Measurements from ENCODE around the gene SBF2. TPM values are rescaled to one million over a fixed set of nuclear protein-coding genes. Genes with fewer than 3 reads are reported as not detected.

Gene SBF2
- total RNA-seq, 4 donors from 2014 or later, result 67.5 to 92.9 (median 71.6) TPM

GRCh38 chr11:10302359-10302743, 8.3 kb upstream of the SBF2 start:
- TF ChIP-seq POLR2A (IDR thresholded peaks at IDR 0.05) (no peak), CTCF (IDR thresholded peaks at IDR 0.05) (no peak)
- peaks cover 37 to 44% of the 10 kb centered on the region in 2 donors for H3K4me1 ChIP-seq
- no peak for DNase-seq
- 13 to 27% methylated on average over 7 to 8 of the region's 10 CpGs for WGBS, 2 donors
- intact Hi-C loops (cut with DNase I), result no loop called here
- H3K36me3 ChIP-seq, result no peaks in the 10 kb centered on the region
- H3K27ac ChIP-seq, result peak overlapping the region; percentile 88 to 97 (median 88)
- H3K9me3 ChIP-seq, result no peaks in the 10 kb centered on the region
- H3K27me3 ChIP-seq, result no peaks in the 10 kb centered on the region
- peak overlapping the region; percentile 24 to 55 (median 38) for H3K4me3 ChIP-seq (replicated peaks in 1 of 3)

GRCh38 chr11:10301656-10302358, 7.8 kb upstream of the SBF2 start:
- TF ChIP-seq CTCF (IDR thresholded peaks at IDR 0.05) (no peak), POLR2A (IDR thresholded peaks at IDR 0.05) (no peak)
- Histone ChIP-seq H3K27me3 (no peaks in the 10 kb centered on the region), H3K4me3 (replicated peaks in 1 of 3) (peak overlapping the region in 1 of 3 donors; percentile 55), H3K9me3 (no peaks in the 10 kb centered on the region), H3K4me1 (peaks cover 32 to 38% of the 10 kb centered on the region in 2 donors), H3K36me3 (no peaks in the 10 kb centered on the region), H3K27ac (peak overlapping the region; percentile 88 to 97 (median 88))
- no peak for DNase-seq
- intact Hi-C loops (cut with DNase I), result no loop called here
- WGBS, 2 donors, result 32 to 41% methylated on average over 9 of the region's 9 CpGs

GRCh38 chr11:10298342-10298741, 4.3 kb upstream of the SBF2 start:
- peaks cover 11 to 17% of the 10 kb centered on the region in 2 donors for H3K4me1 ChIP-seq
- intact Hi-C loops (cut with DNase I), result no loop called here

DNA sequence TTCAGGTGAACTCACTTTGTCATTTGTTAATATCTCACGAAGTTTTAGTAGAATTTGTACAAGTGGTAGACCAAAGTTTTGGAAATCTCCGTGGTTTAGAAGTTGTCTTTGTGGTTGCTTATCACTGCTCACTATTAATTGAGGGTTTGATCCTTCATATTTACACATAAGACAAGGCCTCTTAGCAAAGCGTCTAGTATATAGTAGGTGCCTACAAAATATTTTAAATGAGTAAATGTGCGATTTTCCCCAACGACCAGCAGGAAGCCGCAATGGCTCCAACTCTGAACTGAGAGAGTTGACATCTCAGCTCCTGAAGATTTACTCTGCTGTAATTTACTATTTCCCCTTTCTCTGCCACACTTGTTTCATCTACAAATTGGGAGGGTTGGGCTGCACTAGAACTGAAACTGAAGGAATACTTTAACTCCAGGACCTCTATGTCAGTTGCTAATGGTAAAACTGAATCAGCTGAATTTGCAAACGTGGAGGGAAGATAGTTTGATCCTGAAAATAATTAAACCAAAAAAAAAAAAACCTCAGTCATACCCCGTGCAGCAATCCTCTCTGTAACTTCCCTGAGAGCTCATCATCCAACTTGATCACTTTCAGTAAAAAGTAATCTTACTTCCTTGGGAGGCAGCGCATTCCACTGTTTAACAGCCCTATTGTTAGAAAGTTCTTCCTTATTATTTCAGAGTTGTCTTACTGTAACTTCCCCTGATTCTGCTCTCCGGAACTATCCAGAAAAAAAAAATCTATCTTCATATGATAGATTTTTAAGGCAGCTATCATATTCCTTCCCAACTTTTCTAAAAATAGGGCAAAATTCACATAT, 1.3 kb upstream of the SBF2 start:
- no peaks in the 10 kb centered on the region for H3K27me3 ChIP-seq
- peak overlapping the region in 2 of 3 donors; percentile 93 to 96 for H3K27ac ChIP-seq
- peak overlapping the region in 1 of 3 donors; percentile 88 for H3K4me3 ChIP-seq (replicated peaks in 1 of 3)
- 75 to 77% methylated on average over 10 of the region's 10 CpGs for WGBS, 2 donors
- no peaks in the 10 kb centered on the region for H3K9me3 ChIP-seq
- TF ChIP-seq CTCF (IDR thresholded peaks at IDR 0.05) (no peak), POLR2A (IDR thresholded peaks at IDR 0.05) (no peak)
- intact Hi-C loops (cut with DNase I), result no loop called here
- peaks cover 6 to 21% of the 10 kb centered on the region in 2 donors for H3K4me1 ChIP-seq
- H3K36me3 ChIP-seq, result no peaks in the 10 kb centered on the region
- DNase-seq, result no peak

More at GRCh38 chr11:10298342-10298741, 4.3 kb upstream of the SBF2 start:
- H3K4me3 ChIP-seq (replicated peaks in 1 of 3), result no peak overlapping the region
- no peaks in the 10 kb centered on the region for H3K9me3 ChIP-seq
- peak overlapping the region in 1 of 3 donors; percentile 13 for H3K27ac ChIP-seq
- H3K27me3 ChIP-seq, result no peaks in the 10 kb centered on the region
- TF ChIP-seq CTCF (IDR thresholded peaks at IDR 0.05) (peak in 4 of 6 experiments; percentile 20 to 38 (median 28)), POLR2A (IDR thresholded peaks at IDR 0.05) (no peak)
- no peaks in the 10 kb centered on the region for H3K36me3 ChIP-seq
- 55 to 57% methylated on average over 5 of the region's 5 CpGs for WGBS, 2 donors
- peak; percentile 68 to 76 for DNase-seq
